CD4-positive, alpha-beta T cell (primary cell): Measurements from ENCODE around the gene GPR107. TPM values are rescaled to one million over a fixed set of nuclear protein-coding genes. Genes with fewer than 3 reads are reported as not detected.

Experiments
- ATAC-seq: fragments of 200-7000 bp; cut with Tn5 transposase; one replicate; pipeline ENCODE4 v1.10.0; 2022; ENCODE audit warnings: mild to moderate bottlenecking; ENCODE audit not compliant: poor library complexity
- CTCF ChIA-PET: fragments of 350-600 bp; sonication (Branson Sonifier 250); formaldehyde crosslinking; loops from one replicate; lab custom pipeline; 2021; ENCODE audit warnings: antibody characterized with exemption, inconsistent platforms; lab: Charles Lee
- POLR2A ChIA-PET: fragments of 350-600 bp; sonication (Branson Sonifier 250); formaldehyde crosslinking; loops from one replicate; lab custom pipeline; 2021; ENCODE audit warnings: antibody characterized with exemption, inconsistent platforms; lab: Charles Lee
- DNase-seq, 14 experiments: peaks; one replicate each; pipeline ENCODE4 v3.0.0-alpha.2; 2013 to 2020; ENCODE audit warnings: mixed read lengths in 2 of 14
- H3K27ac ChIP-seq, 2 donors: one replicate each; pipeline versions ENCODE4 v1.5.1 to v1.7.0; 2013; ENCODE audit warnings: low read length in 2 of 2, low read depth in 1 of 2, mild to moderate bottlenecking in 1 of 2
- H3K27me3 ChIP-seq, 2 experiments: 1 replicate in 1 of 2; 2 replicates in 1 of 2; pipeline versions ENCODE4 v1.6.1 to v1.7.0; 2013; ENCODE audit warnings: low read length in 2 of 2, control low read depth in 1 of 2, mild to moderate bottlenecking in 1 of 2, moderate library complexity in 1 of 2; ENCODE audit not compliant: insufficient read depth in 2 of 2, control insufficient read depth in 1 of 2
- H3K36me3 ChIP-seq: one replicate; pipeline ENCODE4 v1.6.1; 2013; ENCODE audit warnings: low read length, control low read depth; ENCODE audit not compliant: insufficient read depth
- H3K4me1 ChIP-seq: one replicate; pipeline ENCODE4 v1.6.1; 2013; ENCODE audit warnings: low read length, control low read depth; ENCODE audit not compliant: insufficient read depth
- H3K4me3 ChIP-seq: one replicate; pipeline ENCODE4 v1.5.1; 2013; ENCODE audit warnings: mild to moderate bottlenecking, low read length, moderate library complexity
- H3K9me3 ChIP-seq, 2 experiments: 1 replicate in 1 of 2; 2 replicates in 1 of 2; pipeline versions ENCODE4 v1.6.1 to v1.7.0; 2013; ENCODE audit warnings: low read length in 2 of 2, mild to moderate bottlenecking in 2 of 2, control low read depth in 1 of 2, moderate library complexity in 1 of 2; ENCODE audit not compliant: control insufficient read depth in 1 of 2, insufficient read depth in 1 of 2
- H3K27ac Mint-ChIP-seq: one replicate; pipeline ENCODE4 v1.8.0; 2020; ENCODE audit warnings: mixed read lengths
- H3K27me3 Mint-ChIP-seq: one replicate; pipeline ENCODE4 v1.8.0; 2021; ENCODE audit warnings: mixed read lengths
- H3K36me3 Mint-ChIP-seq: one replicate; pipeline ENCODE4 v1.8.0; 2021; ENCODE audit warnings: low read depth, mixed read lengths
- H3K4me1 Mint-ChIP-seq: one replicate; pipeline ENCODE4 v1.8.0; 2021; ENCODE audit warnings: low read depth, mixed read lengths
- H3K4me3 Mint-ChIP-seq: one replicate; pipeline ENCODE4 v1.8.0; 2020; ENCODE audit warnings: mild to moderate bottlenecking, mixed read lengths
- H3K9me3 Mint-ChIP-seq: one replicate; pipeline ENCODE4 v1.8.0; 2020; ENCODE audit warnings: mixed read lengths
- CTCF ChIP-seq: fragments of 200-600 bp; IDR thresholded peaks from one replicate; pipeline ENCODE4 v1.8.0; 2022; ENCODE audit warnings: antibody characterized with exemption, mild to moderate bottlenecking
- intact Hi-C, 2 experiments: fragments of 100-400 bp; cut with DNase I in 1 of 2; cut with micrococcal nuclease in 1 of 2; formaldehyde crosslinking; loops; one replicate each; pipeline versions ENCODE4 v1.15.1 to v1.9.0; 2023 to 2025; cut with DNase I, micrococcal nuclease
- total RNA-seq, 174 experiments: library from RNA in 2 of 174; stranded (reverse) in 2 of 174; gene quantifications; one replicate each; pipeline ENCODE4 v1.2.3 and lab custom pipeline; 2021 to 2026

GPR107 gene
- total RNA-seq, 2 experiments from 2014 or later: 18.9 to 19.2 TPM

- ChIA-PET POLR2A (interaction anchor here (1.6 to 2.3 kb wide), 3 partner anchors 11 to 108 kb away, joined by 4 to 41 read pairs (median 21); partner anchors contain the start of gene FNBP1), CTCF (no interaction called here)
- Mint-ChIP-seq H3K4me3 (peak overlapping the region; percentile 93), H3K27ac (peak overlapping the region; percentile 93), H3K27me3 (no peaks in the 10 kb centered on the region), H3K36me3 (peaks cover 15% of the 10 kb centered on the region), H3K9me3 (no peaks in the 10 kb centered on the region), H3K4me1 (peaks cover 24% of the 10 kb centered on the region)
- no peak for ATAC-seq
- peak overlapping the region; percentile 92 for H3K4me3 ChIP-seq
- peaks cover 39% of the 10 kb centered on the region for H3K4me1 ChIP-seq
- no peaks in the 10 kb centered on the region for H3K27me3 ChIP-seq
- H3K9me3 ChIP-seq: no peaks in the 10 kb centered on the region
- no peak for TF ChIP-seq CTCF
- H3K27ac ChIP-seq: peak overlapping the region in 1 of 2 donors; percentile 94
- peaks cover 8% of the 10 kb centered on the region for H3K36me3 ChIP-seq
- intact Hi-C loops: no loop called here
- no peak for DNase-seq
Measured at GRCh38 chr9:130054820-130055219, 1.1 kb downstream of the GPR107 start.

- H3K36me3 ChIP-seq: peaks cover 8% of the 10 kb centered on the region
- no peak overlapping the region for H3K4me3 Mint-ChIP-seq
- intact Hi-C loops: no loop called here
- H3K36me3 Mint-ChIP-seq: peaks cover 24% of the 10 kb centered on the region
- peaks cover 26% of the 10 kb centered on the region for H3K4me1 Mint-ChIP-seq
- no peaks in the 10 kb centered on the region for H3K27me3 Mint-ChIP-seq
- H3K9me3 Mint-ChIP-seq: no peaks in the 10 kb centered on the region
- H3K4me3 ChIP-seq: no peak overlapping the region
- POLR2A ChIA-PET: interaction anchor here (1.6 kb wide), 1 partner anchor 172 kb away, joined by 3 read pairs; no protein-coding TSS in a partner anchor
- ATAC-seq (peak; percentile 33), DNase-seq (peak in 1 of 14 experiments; percentile 48)
- no peak overlapping the region for H3K27ac Mint-ChIP-seq
- TF ChIP-seq CTCF: peak; percentile 18
- no peaks in the 10 kb centered on the region for H3K9me3 ChIP-seq
- peaks cover 38% of the 10 kb centered on the region for H3K4me1 ChIP-seq
- H3K27ac ChIP-seq: no peak overlapping the region
- CTCF ChIA-PET: interaction anchor here (0.7 to 1.6 kb wide), 4 partner anchors 12 to 219 kb away, joined by 3 read pairs; no protein-coding TSS in a partner anchor
- H3K27me3 ChIP-seq: no peaks in the 10 kb centered on the region
Measured at GRCh38 chr9:130058154-130058553, 4.4 kb downstream of the GPR107 start.

GRCh38 chr9:130058887-130059286 is 5.2 kb downstream of the GPR107 start:
- CTCF ChIA-PET: no interaction called here
- H3K4me3 ChIP-seq: no peak overlapping the region
- H3K27me3 ChIP-seq: no peaks in the 10 kb centered on the region
- intact Hi-C loops: no loop called here
- H3K27ac ChIP-seq: no peak overlapping the region
- H3K27me3 Mint-ChIP-seq: no peaks in the 10 kb centered on the region
- H3K4me1 Mint-ChIP-seq: peaks cover 23% of the 10 kb centered on the region
- DNase-seq (no peak), ATAC-seq (no peak)
- TF ChIP-seq CTCF: no peak
- no peaks in the 10 kb centered on the region for H3K9me3 Mint-ChIP-seq
- H3K27ac Mint-ChIP-seq: no peak overlapping the region
- peaks cover 24% of the 10 kb centered on the region for H3K36me3 Mint-ChIP-seq
- H3K4me1 ChIP-seq: peaks cover 34% of the 10 kb centered on the region
- POLR2A ChIA-PET: interaction anchor here (1.6 kb wide), 1 partner anchor 173 kb away, joined by 3 read pairs; no protein-coding TSS in a partner anchor
- H3K4me3 Mint-ChIP-seq: no peak overlapping the region
- peaks cover 8% of the 10 kb centered on the region for H3K36me3 ChIP-seq
- no peaks in the 10 kb centered on the region for H3K9me3 ChIP-seq
